HG02973 (cell line): ENCODE results near the gene SENP1.
"Not testable (repeated sequence)": the region's sequence is repeated elsewhere in the genome, so short reads cannot be mapped to it uniquely, and the experiment has no call there.

ENCODE experiments used
- ATAC-seq: cut with Tn5 transposase; IDR thresholded peaks from one replicate; pipeline ENCODE4 v1.9.1; 2021; ENCODE audit warnings: moderate library complexity; ENCODE audit not compliant: unreplicated experiment

Gene SENP1

DNA sequence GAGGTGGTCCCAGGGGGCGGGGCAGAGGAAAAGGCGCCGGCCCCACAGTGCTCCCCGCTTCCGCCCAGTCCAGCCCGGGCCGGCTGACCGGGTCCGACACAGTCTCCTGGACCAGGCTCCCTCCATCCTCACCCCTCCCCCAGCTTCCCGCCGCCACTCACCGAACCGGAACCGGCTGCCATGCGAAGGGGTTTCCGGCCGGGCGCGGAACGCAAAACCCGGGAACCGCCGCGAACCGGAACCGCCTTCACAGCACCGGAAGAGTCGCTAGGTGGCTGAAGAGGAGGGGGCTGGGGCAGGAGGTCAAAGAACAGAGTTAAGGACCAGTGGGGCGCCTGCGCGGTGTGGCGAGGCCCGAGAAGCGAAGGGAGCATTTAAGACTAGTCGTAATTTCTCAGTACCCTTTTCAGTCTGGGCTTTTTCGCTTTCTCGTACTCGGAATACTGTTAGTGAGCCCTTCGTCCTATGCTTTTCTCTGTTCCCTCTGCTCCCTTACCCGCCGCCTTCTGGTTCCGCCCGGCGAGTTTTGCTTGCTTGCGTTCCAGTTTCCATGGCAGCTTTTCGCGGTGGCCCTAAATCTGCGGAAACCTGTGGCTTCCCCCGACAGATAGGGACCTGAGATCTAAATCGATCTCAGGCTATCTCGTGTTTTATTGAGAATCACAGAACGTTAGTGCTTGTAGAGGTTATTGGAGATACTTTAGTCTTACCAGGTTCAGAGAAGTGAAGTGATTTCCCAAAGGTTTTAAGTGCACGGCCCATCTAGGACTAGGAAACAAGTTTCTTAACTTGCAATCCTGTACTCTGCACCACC lies at the start of gene SENP1:
SENP1 (minus strand) TSS at position 213 of the 814 bp plus-strand sequence. CDS start 4,607 bp downstream, outside the sequence.
- ATAC-seq = peak; percentile 62

DNA sequence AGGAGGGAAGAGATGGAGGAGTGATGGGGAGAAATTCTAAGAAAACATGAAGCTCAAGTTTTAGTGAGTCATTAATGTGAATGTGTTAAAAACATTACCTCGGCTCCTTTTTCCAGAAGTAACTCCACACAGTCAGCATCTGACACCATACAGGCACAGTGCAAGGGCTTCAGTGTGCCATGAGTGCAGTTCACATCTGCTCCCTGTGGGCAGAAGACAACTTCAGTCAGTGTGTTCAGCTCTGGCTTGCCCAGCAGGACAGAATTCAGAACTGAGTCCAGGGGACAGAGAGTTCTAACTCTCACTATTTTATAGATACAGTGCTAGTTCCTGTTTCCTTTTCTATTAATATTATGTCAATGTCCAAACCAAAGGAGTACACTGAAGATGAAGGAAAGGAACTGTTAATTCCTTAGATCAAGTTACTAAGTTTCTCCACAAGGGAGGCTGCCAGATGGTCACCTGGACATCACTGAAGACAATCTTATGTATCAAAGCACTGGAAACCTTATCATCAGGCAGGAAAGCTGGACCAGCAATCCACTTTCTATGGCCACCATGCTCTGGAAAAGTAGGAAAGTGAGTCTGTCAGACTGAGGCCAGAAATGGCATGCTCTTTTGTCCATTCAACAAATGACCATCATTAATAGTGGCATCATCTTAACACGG lies 45.4 kb upstream of the SENP1 start:
- no peak for ATAC-seq

DNA sequence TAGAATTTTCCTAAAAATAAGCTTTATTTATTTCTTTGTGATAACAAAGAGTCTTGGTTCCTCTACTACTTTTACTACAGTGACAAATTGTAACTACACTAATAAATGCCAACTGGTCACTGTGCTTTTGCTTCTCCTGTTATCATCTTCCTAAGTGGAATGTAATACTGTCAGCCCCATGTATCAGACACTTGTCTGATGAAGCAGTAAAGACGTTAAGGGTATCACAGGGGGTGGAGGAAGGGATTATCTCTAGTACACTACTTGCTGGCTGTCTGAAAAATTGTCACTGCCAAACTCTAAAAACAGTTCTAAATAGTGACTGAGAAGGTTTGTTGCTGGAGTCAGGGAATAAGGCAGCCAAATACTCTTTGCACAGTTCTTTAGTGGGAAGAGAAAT lies 40.1 kb upstream of the SENP1 start:
- ATAC-seq = no peak

DNA sequence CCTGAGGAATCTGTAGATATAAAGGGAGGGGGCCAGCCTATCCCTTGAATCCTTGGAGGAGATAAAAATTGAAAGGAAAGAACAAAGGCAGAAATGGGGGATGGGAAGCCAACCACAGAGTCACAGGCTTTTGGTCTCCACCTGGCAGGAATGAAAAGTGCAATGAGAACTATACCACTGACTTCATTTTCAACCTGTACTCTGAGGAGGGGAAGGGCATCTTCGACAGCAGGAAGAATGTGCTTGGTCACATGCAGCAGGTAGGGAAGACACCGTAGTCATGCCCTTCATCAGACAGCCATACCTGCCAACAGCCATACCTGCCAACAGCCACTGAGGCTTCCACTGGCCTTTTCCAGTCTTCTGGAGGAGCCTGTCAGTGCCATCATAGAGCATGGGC lies 38.0 kb upstream of the SENP1 start:
- no peak for ATAC-seq

DNA sequence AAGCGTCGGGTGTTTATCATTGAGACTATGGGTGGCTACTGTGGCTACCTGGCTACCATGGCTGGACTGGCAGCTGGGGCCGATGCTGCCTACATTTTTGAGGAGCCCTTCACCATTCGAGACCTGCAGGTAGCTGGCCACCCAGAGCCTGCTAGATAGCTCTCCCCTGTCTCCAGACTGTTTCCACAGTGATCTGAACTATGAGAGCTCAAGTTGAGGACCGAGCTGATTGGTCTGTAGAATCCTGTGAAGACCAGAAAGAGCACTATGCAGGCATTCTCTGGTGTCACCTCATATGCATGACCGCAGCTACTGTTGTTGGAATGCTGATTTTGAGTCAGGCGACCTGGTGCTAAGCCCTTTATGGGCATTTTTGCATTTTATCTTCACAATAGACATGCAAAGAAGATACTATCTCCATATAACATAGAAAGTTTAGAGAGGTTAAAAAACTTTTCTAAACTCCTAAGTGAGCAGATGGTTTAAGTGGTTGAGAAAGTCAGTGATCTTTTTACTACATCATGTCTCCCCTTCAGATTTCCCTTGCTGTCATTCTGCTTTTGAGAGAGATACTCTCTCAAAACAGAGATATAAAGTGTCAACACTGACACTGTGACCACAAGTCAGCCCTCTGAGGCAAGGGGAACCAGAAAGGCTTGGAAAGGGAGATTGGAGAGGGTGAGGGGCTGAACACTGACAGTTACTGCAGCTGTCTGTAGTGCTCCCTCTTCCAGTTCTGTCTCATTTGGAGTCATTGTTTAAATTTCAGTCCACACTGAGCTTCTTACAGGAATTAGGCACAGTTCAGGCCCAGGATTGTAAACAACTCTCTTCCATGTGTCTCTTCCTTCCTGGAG lies 37.2 kb upstream of the SENP1 start:
- ATAC-seq = no peak

DNA sequence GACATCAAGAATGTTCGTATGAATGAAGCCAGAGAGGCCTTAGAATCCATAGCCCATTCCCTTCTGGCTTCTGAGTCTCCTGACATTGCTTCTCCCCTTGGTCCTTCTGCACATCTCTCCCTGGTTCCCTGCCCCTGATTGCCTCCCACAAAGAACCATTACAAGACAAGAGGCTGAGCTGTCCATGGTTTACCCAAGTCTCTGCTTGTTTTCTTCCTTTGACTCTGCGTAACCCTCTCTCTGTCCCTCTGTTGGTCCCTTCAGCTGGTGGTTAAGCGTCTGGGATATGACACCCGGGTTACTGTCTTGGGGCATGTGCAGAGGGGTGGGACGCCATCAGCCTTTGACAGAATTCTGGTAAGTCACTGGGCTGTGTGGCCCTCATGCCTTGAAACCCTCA lies 29.1 kb upstream of the SENP1 start:
- no peak for ATAC-seq

DNA sequence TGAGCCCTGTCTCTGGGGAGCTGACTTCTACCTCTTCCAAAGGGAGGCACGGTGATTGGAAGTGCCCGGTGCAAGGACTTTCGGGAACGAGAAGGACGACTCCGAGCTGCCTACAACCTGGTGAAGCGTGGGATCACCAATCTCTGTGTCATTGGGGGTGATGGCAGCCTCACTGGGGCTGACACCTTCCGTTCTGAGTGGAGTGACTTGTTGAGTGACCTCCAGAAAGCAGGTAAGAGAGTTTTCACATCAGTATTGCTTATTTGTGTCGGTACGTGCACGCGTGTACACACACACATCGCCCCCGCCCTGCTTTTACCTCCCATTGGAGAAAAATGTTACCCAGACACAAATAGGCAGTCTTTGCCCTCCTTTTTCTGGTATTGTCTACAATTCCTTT lies 26.9 kb upstream of the SENP1 start:
- ATAC-seq = no peak

DNA sequence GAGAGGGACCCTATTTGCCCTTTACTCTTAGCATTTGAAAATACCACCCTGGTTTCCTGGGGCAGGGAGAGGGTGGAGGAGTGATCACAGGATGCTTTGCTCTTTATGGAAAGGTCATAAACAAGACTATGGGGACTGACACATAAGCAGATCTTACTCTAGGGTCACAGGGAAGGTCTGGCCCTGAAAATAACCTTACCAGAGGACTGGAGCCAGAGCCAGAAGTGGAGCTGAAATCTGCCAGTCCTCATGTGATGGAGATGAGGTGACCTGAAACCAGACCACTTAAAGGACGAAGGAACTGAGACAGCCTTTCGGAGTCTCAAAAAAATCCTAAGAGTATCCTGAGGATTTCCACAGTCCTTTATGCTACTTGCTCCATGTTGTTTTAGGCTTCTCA lies 25.6 kb upstream of the SENP1 start:
- no peak for ATAC-seq

DNA sequence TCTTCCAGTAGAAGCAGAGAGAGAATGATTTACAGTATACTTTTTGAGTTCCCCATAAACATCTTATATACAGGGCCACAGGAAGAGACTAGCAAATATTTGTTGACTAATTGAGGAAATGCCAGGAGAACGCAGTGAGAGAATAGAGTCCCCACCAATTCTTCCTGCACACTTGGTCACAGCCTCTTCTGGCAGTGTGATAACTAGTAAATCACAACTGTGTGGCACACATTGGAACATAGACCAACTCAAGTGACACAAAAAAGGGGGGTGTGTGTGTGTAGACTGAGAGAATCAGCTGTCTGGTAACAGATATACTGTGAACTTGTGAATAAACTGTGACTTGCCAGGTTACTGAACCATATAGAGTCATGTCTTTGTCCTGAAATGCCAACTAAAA lies 23.5 kb upstream of the SENP1 start:
- no peak for ATAC-seq

DNA sequence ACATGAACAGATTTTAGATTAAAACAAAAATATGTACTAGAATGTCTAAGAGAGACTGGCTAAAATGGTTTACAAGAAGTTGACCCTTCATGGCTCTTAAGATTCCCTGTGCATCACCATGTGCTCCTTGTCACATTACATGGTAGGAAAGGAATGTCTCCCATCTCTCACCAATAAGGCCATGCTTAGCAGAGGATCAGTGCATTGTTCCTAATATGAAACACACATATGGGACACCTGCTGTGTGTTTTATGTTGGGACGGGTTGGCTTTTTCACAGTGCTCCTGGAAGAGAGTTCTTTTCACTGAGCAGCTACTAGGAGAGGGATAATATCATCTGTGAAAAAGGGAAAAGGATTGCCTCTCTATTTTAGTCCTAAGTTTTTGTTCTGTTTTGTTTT lies 22.9 kb upstream of the SENP1 start:
- no peak for ATAC-seq

DNA sequence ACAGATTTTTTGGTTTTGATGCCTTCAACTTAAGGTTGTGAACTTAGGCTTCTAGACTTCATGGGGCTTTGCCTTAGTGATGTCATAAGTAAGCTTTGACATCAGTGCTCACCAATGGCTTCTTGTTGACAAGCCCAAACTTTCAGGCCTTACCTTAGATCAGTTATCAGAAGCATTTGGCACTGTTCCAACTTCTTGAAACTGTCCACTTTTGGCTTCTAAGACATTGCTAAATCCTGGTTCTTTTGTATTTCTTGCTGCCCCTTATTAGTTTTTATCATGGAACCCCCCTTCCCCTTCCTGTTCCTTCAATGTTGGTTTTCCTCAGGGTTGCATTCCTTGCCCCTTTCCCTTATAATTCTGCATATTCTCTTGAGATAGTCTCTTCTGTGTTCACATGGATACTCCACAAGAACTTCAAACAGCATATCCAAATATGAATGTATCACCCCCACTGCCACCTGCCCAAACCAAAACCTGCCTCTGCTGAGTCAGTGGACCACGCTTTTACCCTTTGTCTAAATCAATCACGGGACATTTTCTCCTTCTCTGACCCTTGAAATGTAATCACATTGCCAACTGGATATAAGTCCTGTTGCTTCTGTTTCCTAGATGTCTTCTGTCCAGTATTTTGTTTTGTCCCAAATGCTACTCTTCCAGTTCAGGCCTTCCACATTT lies 21.2 kb upstream of the SENP1 start:
- no peak for ATAC-seq

DNA sequence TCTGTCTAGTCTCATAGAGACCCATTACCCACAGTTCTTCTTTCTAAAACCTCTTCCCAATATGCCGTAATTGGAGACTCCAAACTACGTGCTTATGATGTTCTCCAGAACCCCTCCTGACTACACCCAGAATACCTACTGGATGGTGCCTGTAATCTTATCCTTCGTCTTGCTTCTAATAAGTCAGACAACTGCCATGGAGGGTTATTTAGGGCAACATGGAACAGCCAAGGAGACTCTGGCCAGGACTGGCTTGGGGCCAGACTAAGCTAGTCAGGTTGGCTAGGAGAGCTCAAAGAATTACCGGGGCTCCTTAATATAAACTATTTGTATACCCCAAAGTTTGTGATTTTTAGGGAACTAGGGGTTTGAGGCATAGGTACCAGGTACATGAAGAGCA lies 20.1 kb upstream of the SENP1 start:
- ATAC-seq = no peak

DNA sequence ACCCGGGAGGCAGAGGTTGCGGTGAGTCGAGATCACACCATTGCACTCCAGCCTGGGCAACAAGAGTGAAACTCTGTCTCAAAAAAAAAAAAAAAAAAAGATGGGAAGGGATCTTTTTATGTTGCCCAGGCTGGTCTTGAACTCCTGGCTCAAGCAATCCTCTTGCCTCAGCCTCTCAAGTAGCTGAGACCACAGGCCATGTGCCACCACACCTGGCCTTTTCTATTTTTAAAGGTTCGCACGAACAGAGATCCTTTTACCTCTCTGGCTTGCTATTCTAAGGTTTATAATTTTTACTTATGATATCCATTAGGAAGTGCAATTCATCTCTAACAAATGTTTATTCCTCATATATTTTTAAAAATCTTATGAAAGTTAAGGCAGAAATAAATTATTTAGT lies 19.7 kb upstream of the SENP1 start:
- ATAC-seq = not testable (repeated sequence)

DNA sequence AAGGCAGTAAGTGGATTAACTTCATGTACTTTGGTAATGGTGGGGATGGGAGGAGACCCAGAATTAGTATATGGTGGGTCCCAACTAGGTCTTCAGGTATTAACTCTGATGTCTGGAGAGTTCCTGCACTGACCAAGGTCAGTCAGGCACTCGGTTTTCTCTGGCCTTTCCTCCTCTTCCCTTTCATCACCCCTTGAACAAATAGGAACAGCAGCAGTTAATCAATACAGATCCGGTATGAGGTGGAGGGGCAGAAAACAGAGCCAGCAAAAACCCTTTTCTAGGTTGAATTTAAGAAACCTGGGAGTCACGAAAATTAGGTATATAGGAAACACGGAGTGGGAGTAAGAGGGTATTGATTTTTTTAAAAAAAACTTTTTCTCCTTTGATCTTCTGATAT lies 17.3 kb upstream of the SENP1 start:
- ATAC-seq = no peak

DNA sequence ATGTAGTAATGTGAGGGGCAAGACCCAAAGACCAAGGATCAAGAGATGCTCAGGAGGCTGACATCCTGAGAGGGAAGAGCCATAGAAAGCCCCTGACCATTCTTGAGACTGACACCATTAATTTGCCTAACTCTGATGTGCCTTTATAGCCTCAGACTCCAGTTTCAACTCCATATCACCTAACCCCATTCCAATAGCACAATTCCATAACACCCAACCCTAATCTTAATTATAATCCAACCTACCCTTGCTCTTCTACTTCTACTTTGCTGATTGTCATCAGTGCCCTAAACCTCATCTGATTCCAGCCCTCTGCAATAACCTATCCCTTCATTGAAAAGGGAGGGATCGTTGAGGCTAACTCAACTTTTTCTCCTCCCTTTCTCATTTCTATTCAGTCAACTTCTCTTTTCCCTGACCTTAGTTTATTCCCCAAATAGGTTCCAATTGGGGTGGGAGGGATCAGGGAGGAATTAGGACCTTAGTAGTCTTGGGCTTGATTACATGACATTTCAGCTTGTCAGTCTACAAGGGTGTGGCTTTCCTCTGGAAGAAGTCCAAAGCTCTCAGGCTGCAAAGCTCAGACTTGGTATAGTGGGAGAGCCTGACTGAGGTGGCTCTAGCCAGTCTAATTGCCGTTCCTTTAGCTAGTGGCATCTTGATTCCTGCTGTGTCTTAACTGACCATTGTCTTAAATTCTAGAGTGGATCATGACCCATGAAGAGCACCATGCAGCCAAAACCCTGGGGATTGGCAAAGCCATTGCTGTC lies 16.4 kb upstream of the SENP1 start:
- no peak for ATAC-seq

DNA sequence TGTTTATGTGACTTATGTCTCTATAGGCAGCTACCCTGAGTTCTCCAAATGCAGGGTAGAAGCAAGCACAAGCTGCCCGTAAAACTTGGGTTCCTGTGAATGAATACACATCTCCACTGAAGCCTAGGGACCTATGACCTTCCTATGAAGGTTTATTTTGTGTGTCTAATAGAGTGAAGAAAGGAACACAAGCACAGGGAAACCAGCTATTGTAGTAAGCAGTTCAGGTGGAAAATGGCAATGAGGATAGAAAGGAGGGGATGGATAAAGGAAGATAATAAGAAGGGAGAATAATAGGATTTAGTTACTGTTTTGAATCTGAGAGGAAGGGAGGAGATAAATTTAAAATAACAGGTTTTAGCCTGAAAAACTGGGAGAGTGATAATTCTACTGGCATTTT lies 15.6 kb upstream of the SENP1 start:
- no peak for ATAC-seq

DNA sequence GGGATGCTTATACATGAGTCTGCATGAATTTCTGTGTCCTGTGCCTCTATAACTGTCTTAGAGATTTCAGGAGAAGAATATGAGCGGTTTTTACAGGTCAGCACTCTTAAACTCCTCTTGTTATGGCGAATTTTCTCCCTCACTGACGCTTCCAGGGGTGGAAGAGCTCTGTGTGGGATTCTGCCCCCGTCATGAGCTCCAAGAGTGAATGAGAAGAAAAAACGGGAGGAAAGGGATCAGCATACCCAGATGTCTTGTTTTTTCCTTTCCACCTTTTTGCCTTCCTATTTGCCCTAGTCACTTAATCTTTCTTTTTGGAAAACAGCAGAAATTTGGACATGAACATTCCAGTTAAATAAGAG lies 13.9 kb upstream of the SENP1 start:
- no peak for ATAC-seq

DNA sequence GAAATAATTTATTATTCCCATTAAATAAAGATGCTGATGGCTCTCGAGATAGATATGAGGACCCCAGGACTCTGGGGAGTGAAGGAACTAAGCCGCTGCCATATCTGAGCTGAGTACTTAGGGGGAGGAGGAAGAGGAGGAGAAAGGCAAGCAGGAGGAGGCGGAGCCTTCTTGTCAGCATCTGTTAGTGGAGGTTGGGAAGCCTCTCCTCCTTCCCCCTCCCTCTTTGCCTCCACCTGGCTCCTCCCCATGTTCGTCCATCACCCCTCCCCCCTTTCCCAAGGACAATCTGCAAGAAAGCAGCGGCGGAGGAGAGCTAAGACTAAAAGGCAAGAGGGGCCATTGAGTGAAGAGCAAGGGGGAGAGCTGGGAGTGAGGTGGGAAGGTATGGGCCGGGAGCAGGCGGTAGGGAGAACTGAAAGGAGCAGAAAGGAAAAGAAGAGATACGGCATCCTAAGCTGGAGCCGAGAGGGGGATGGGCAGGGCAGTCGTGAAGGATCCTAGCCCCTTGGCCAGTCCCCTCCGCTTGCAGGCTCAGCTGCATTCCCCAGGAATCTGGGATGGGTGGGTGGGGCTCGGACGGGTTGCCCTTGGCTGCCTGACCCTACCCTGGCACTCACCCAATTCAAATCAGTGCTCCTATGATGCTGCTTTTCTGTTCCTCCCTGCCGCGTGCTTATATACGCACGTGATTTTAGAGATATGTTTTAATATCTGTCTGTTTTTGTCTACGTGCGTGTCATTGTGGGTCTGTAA lies 13.4 kb upstream of the SENP1 start, which contains the start of gene PFKM:
PFKM (plus strand) TSS at position 287 of the 756 bp plus-strand sequence. CDS start 3,411 bp downstream, outside the sequence.
- ATAC-seq = peak; percentile 99

DNA sequence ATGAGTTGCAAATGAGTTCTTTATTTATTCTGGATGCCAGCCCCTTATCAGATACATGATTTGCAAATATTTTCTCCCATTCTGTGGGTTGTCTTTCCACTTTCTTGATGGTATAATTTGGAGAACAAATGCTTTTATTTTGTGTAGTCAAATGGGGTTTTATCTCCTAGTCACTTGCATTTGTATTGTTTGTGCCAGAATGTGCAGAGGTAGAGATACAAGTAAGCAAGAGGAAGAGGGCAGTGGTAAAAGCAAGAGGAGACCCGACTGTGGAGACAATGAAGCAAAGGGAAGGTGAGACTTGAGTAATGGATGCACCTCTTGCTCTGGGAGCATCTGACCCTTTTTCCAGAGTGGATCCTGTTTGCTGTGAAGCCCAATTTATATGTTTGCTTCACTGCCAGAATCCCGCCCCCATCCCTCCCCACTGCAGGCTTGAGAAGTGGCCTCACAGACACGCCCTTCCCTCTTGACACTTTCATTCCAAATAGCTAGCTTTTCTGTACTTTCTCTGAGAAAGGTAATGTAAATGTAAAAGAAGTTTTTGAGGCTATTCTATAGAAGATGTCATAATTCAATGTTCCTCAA lies 12.5 kb upstream of the SENP1 start:
- ATAC-seq = no peak
